D721Med (cell line): ENCODE data around the gene ASB2.

Source experiments
- DNase-seq: peaks from one replicate; pipeline ENCODE4 v3.0.0; 2011; ENCODE audit warnings: low spot score; ENCODE audit not compliant: insufficient read length
- FAIRE-seq: peaks from 2 replicates; lab custom pipeline; 2011; peaks lifted over from hg19 to GRCh38; lab: Jason Lieb, UNC
- CTCF ChIP-seq: IDR thresholded peaks from 2 replicates; pipeline ENCODE4 v1.5.1; 2012; ENCODE audit warnings: mild to moderate bottlenecking, control low read depth; ENCODE audit not compliant: insufficient read depth; ENCODE audit errors: missing control alignments

The ASB2 gene

GRCh38 chr14:94001501-94002396, 25.4 kb upstream of the ASB2 start:
- FAIRE-seq (peak; percentile 29), DNase-seq (peak; percentile 83)
- peak; percentile 96 for TF ChIP-seq CTCF

GRCh38 chr14:94001016-94001415, 24.6 kb upstream of the ASB2 start:
- FAIRE-seq (no peak), DNase-seq (no peak)
- no peak for TF ChIP-seq CTCF

- no peak for TF ChIP-seq CTCF
- FAIRE-seq: no peak
These were observed 23.9 kb upstream of the ASB2 start for GRCh38 chr14:94000267-94000666.

GRCh38 chr14:93999573-93999972, 23.2 kb upstream of the ASB2 start:
- DNase-seq: no peak
- FAIRE-seq: no peak

More at GRCh38 chr14:94000267-94000666, 23.9 kb upstream of the ASB2 start:
- no peak for DNase-seq

GRCh38 chr14:93998871-93999403, 22.6 kb upstream of the ASB2 start:
- DNase-seq (no peak), FAIRE-seq (no peak)
- no peak for TF ChIP-seq CTCF

More at GRCh38 chr14:93999573-93999972, 23.2 kb upstream of the ASB2 start:
- TF ChIP-seq CTCF: no peak

- TF ChIP-seq CTCF: no peak
- FAIRE-seq: no peak
These were observed 21.8 kb upstream of the ASB2 start for GRCh38 chr14:93997916-93998870.

More at GRCh38 chr14:93997916-93998870, 21.8 kb upstream of the ASB2 start:
- no peak for DNase-seq
